Measurements from ENCODE around the gene SLC18A2. TPM values are rescaled to one million over a fixed set of nuclear protein-coding genes. Genes with fewer than 3 reads are reported as not detected.
"Not testable (repeated sequence)": the region's sequence is repeated elsewhere in the genome, so short reads cannot be mapped to it uniquely, and the experiment has no call there.

SLC18A2 gene
- total RNA-seq, 4 donors from 2014 or later, result 0.27 to 0.75 (median 0.64) TPM; not detected in 1

- intact Hi-C loops (cut with DNase I; ENCODE audit: low total_unique reads), result no loop called here
- no peaks in the 10 kb centered on the region for H3K27me3 ChIP-seq
- no peak overlapping the region for H3K4me3 ChIP-seq
- H3K9me3 ChIP-seq, result no peaks in the 10 kb centered on the region
- no peak for DNase-seq
- no peak for TF ChIP-seq EP300 (IDR thresholded peaks at IDR 0.05; ENCODE audit: low read depth)
- no peak for TF ChIP-seq POLR2A (IDR thresholded peaks at IDR 0.05)
- no peak for TF ChIP-seq CTCF (IDR thresholded peaks at IDR 0.05)
- no peak for TF ChIP-seq POLR2AphosphoS5 (IDR thresholded peaks at IDR 0.05)
- no peaks in the 10 kb centered on the region for H3K36me3 ChIP-seq
- H3K27ac ChIP-seq, result no peak overlapping the region
- in situ Hi-C loops (cut with MboI; ENCODE audit: low pct_ligation_motif_present in 1 of 4, low pct_unique_long_range_greater_than_20kb in 1 of 4, low sequenced_read_pairs in 3 of 4), result no loop called here
- 100% methylated on average over 1 of the region's 1 CpG; no CpG with 5 or more reads in 1 of the 2 donors for WGBS, 2 donors (ENCODE audit: low coverage in 1 of 2)
- no peaks in the 10 kb centered on the region for H3K4me1 ChIP-seq
These were observed 59.8 kb downstream of the SLC18A2 start for GRCh38 chr10:117300671-117301070.

- WGBS, 2 donors (ENCODE audit: low coverage in 1 of 2), result 95 to 100% methylated on average over 3 of the region's 3 CpGs
- H3K4me1 ChIP-seq; H3K27ac ChIP-seq; in situ Hi-C loops (cut with MboI; ENCODE audit: low pct_ligation_motif_present in 1 of 4, low pct_unique_long_range_greater_than_20kb in 1 of 4, low sequenced_read_pairs in 3 of 4); intact Hi-C loops (cut with DNase I; ENCODE audit: low total_unique reads); DNase-seq; H3K27me3 ChIP-seq; H3K9me3 ChIP-seq; H3K36me3 ChIP-seq; H3K4me3 ChIP-seq: not testable (repeated sequence)
These were observed 62.5 kb downstream of the SLC18A2 start for GRCh38 chr10:117303451-117303850.

GRCh38 chr10:117306674-117307073 lies 65.8 kb downstream of the SLC18A2 start:
- TF ChIP-seq CTCF (IDR thresholded peaks at IDR 0.05) (no peak), POLR2A (IDR thresholded peaks at IDR 0.05) (no peak), POLR2AphosphoS5 (IDR thresholded peaks at IDR 0.05) (no peak), EP300 (IDR thresholded peaks at IDR 0.05; ENCODE audit: low read depth) (no peak)
- Histone ChIP-seq H3K27ac (no peak overlapping the region), H3K9me3 (no peaks in the 10 kb centered on the region), H3K27me3 (no peaks in the 10 kb centered on the region), H3K4me3 (no peak overlapping the region), H3K36me3 (no peaks in the 10 kb centered on the region), H3K4me1 (no peaks in the 10 kb centered on the region)
- no peak for DNase-seq
- intact Hi-C loops (cut with DNase I; ENCODE audit: low total_unique reads), result no loop called here
- in situ Hi-C loops (cut with MboI; ENCODE audit: low pct_ligation_motif_present in 1 of 4, low pct_unique_long_range_greater_than_20kb in 1 of 4, low sequenced_read_pairs in 3 of 4), result no loop called here

GRCh38 chr10:117311261-117311660 lies 70.3 kb downstream of the SLC18A2 start:
- H3K9me3 ChIP-seq, result no peaks in the 10 kb centered on the region
- WGBS, 2 donors (ENCODE audit: low coverage in 1 of 2), result 88 to 92% methylated on average over 4 to 5 of the region's 5 CpGs
- intact Hi-C loops (cut with DNase I; ENCODE audit: low total_unique reads) (no loop called here), in situ Hi-C loops (cut with MboI; ENCODE audit: low pct_ligation_motif_present in 1 of 4, low pct_unique_long_range_greater_than_20kb in 1 of 4, low sequenced_read_pairs in 3 of 4) (no loop called here)
- no peaks in the 10 kb centered on the region for H3K27me3 ChIP-seq
- DNase-seq, result no peak
- no peak overlapping the region for H3K4me3 ChIP-seq
- no peak overlapping the region for H3K27ac ChIP-seq
- TF ChIP-seq EP300 (IDR thresholded peaks at IDR 0.05; ENCODE audit: low read depth), result no peak
- TF ChIP-seq CTCF (IDR thresholded peaks at IDR 0.05), result no peak
- no peak for TF ChIP-seq POLR2A (IDR thresholded peaks at IDR 0.05)
- TF ChIP-seq POLR2AphosphoS5 (IDR thresholded peaks at IDR 0.05), result no peak
- no peaks in the 10 kb centered on the region for H3K4me1 ChIP-seq
- no peaks in the 10 kb centered on the region for H3K36me3 ChIP-seq

GRCh38 chr10:117312430-117312829 lies 71.5 kb downstream of the SLC18A2 start:
- TF ChIP-seq POLR2AphosphoS5 (IDR thresholded peaks at IDR 0.05) (no peak), POLR2A (IDR thresholded peaks at IDR 0.05) (no peak), CTCF (IDR thresholded peaks at IDR 0.05) (no peak), EP300 (IDR thresholded peaks at IDR 0.05; ENCODE audit: low read depth) (no peak)
- no peaks in the 10 kb centered on the region for H3K27me3 ChIP-seq
- no peaks in the 10 kb centered on the region for H3K9me3 ChIP-seq
- no peak overlapping the region for H3K27ac ChIP-seq
- no peak overlapping the region for H3K4me3 ChIP-seq
- no peaks in the 10 kb centered on the region for H3K4me1 ChIP-seq
- WGBS, 2 donors (ENCODE audit: low coverage in 1 of 2), result 93 to 100% methylated on average over 3 to 4 of the region's 4 CpGs
- in situ Hi-C loops (cut with MboI; ENCODE audit: low pct_ligation_motif_present in 1 of 4, low pct_unique_long_range_greater_than_20kb in 1 of 4, low sequenced_read_pairs in 3 of 4) (no loop called here), intact Hi-C loops (cut with DNase I; ENCODE audit: low total_unique reads) (no loop called here)
- H3K36me3 ChIP-seq, result no peaks in the 10 kb centered on the region
- no peak for DNase-seq

Data from transverse colon (tissue), 4 donors.